ENCODE measurements around the gene TDRD7.

TDRD7 gene

GRCh38 chr9:97462914-97463313, 51.0 kb downstream of the TDRD7 start:
- no peak overlapping the region for H3K9ac ChIP-seq
- no peak overlapping the region for H3K27ac ChIP-seq
- H3K27me3 ChIP-seq (ENCODE audit: control insufficient read depth, insufficient read depth, low read length): no peaks in the 10 kb centered on the region
- no peak for TF ChIP-seq CTCF (IDR thresholded peaks at IDR 0.05)
- H3K36me3 ChIP-seq (ENCODE audit: control insufficient read depth, insufficient read depth, low read length): no peaks in the 10 kb centered on the region
- no peaks in the 10 kb centered on the region for H3K4me1 ChIP-seq
- no peak overlapping the region for H2AFZ ChIP-seq
- H3K9me3 ChIP-seq (ENCODE audit: control insufficient read depth, low read length): no peaks in the 10 kb centered on the region
- no peak overlapping the region for H3K4me2 ChIP-seq (ENCODE audit: low read length)
- H3K4me3 ChIP-seq (ENCODE audit: low read depth, low read length): no peak overlapping the region
- no peaks in the 10 kb centered on the region for H3K79me2 ChIP-seq

- Histone ChIP-seq H3K79me2 (no peaks in the 10 kb centered on the region), H3K36me3 (ENCODE audit: control insufficient read depth, insufficient read depth, low read length) (no peaks in the 10 kb centered on the region), H3K4me3 (ENCODE audit: low read depth, low read length) (no peak overlapping the region), H3K4me2 (ENCODE audit: low read length) (no peak overlapping the region), H3K27me3 (ENCODE audit: control insufficient read depth, insufficient read depth, low read length) (no peaks in the 10 kb centered on the region), H3K4me1 (no peaks in the 10 kb centered on the region), H2AFZ (no peak overlapping the region), H3K9ac (no peak overlapping the region), H3K27ac (no peak overlapping the region), H3K9me3 (ENCODE audit: control insufficient read depth, low read length) (no peaks in the 10 kb centered on the region)
- TF ChIP-seq CTCF (IDR thresholded peaks at IDR 0.05): peak; percentile 60
These were observed 57.0 kb downstream of the TDRD7 start for GRCh38 chr9:97468658-97469448.

GRCh38 chr9:97470076-97470475, 58.2 kb downstream of the TDRD7 start:
- H3K9me3 ChIP-seq (ENCODE audit: control insufficient read depth, low read length): no peaks in the 10 kb centered on the region
- TF ChIP-seq CTCF (IDR thresholded peaks at IDR 0.05): peak; percentile 13
- no peak overlapping the region for H3K27ac ChIP-seq
- H3K36me3 ChIP-seq (ENCODE audit: control insufficient read depth, insufficient read depth, low read length): no peaks in the 10 kb centered on the region
- no peak overlapping the region for H3K4me2 ChIP-seq (ENCODE audit: low read length)
- H3K4me3 ChIP-seq (ENCODE audit: low read depth, low read length): no peak overlapping the region
- H3K27me3 ChIP-seq (ENCODE audit: control insufficient read depth, insufficient read depth, low read length): no peaks in the 10 kb centered on the region
- no peak overlapping the region for H3K9ac ChIP-seq
- H2AFZ ChIP-seq: no peak overlapping the region
- no peaks in the 10 kb centered on the region for H3K79me2 ChIP-seq
- peaks cover 4% of the 10 kb centered on the region for H3K4me1 ChIP-seq

GRCh38 chr9:97473717-97474116, 61.8 kb downstream of the TDRD7 start:
- no peak for TF ChIP-seq CTCF (IDR thresholded peaks at IDR 0.05)
- no peak overlapping the region for H3K27ac ChIP-seq

More at GRCh38 chr9:97473717-97474116, 61.8 kb downstream of the TDRD7 start:
- Histone ChIP-seq H2AFZ (no peak overlapping the region), H3K4me2 (ENCODE audit: low read length) (no peak overlapping the region), H3K79me2 (no peaks in the 10 kb centered on the region), H3K9ac (no peak overlapping the region), H3K9me3 (ENCODE audit: control insufficient read depth, low read length) (no peaks in the 10 kb centered on the region), H3K27me3 (ENCODE audit: control insufficient read depth, insufficient read depth, low read length) (no peaks in the 10 kb centered on the region), H3K4me3 (ENCODE audit: low read depth, low read length) (no peak overlapping the region), H3K4me1 (peaks cover 5% of the 10 kb centered on the region), H3K36me3 (ENCODE audit: control insufficient read depth, insufficient read depth, low read length) (no peaks in the 10 kb centered on the region)

Data from parathyroid adenoma (tissue), 2 donors.